ENCODE measurements around the gene C17orf75.

DNA sequence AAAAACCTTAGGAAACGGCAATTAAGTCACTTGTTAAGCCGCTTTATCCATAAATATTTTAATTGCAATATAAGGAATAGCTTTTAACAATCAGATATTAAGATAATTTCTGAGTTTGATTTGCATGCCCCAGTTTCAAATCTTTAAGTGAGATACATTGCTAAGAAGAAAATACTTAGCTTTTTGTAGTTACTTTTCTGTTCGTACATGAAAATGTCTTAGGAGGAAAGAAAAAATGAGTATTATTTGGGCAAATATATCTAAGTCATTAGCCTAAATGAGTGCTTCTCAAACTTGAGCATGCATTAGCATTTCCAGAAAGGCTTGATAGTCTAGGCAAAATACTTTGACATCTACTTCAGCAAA lies 14.4 kb upstream of the C17orf75 start:
- TF ChIP-seq POLR2A (IDR thresholded peaks at IDR 0.05) = no peak
- TF ChIP-seq, protein P1, sequence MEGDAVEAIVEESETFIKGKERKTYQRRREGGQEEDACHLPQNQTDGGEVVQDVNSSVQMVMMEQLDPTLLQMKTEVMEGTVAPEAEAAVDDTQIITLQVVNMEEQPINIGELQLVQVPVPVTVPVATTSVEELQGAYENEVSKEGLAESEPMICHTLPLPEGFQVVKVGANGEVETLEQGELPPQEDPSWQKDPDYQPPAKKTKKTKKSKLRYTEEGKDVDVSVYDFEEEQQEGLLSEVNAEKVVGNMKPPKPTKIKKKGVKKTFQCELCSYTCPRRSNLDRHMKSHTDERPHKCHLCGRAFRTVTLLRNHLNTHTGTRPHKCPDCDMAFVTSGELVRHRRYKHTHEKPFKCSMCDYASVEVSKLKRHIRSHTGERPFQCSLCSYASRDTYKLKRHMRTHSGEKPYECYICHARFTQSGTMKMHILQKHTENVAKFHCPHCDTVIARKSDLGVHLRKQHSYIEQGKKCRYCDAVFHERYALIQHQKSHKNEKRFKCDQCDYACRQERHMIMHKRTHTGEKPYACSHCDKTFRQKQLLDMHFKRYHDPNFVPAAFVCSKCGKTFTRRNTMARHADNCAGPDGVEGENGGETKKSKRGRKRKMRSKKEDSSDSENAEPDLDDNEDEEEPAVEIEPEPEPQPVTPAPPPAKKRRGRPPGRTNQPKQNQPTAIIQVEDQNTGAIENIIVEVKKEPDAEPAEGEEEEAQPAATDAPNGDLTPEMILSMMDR (IDR thresholded peaks at IDR 0.05) = no peak
